Measurements from ENCODE around the gene EPC2.
"Not testable (repeated sequence)": the region's sequence is repeated elsewhere in the genome, so short reads cannot be mapped to it uniquely, and the experiment has no call there.

EPC2 gene

DNA sequence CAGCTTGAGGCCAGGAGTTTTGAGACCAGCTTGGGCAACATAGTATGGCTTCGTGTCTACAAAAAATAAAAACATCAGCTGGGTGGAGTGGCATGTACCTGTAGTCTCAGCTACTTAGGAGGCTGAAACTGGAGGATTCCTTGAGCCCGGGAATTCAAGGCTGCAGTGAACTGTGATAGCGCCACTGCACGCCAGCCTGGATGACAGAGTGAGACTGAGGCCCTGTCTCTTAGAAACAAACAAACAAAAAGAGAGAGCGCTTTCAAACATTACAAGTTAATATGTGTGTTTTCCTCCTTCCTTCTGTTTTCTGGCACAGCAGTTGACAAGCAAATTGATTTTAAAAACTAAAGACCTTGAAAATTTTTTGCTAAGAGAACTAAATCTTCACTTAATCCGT is 9.9 kb downstream of the EPC2 start:
- Histone ChIP-seq H3K4me1 (ENCODE audit: control insufficient read depth in 1 of 2, insufficient read depth in 2 of 2, low read length in 2 of 2) (peaks cover 11 to 45% of the 10 kb centered on the region in 2 donors), H3K27ac (ENCODE audit: low read length) (no peak overlapping the region), H3K4me3 (ENCODE audit: low read depth in 1 of 2, low read length in 2 of 2) (no peak overlapping the region), H3K36me3 (ENCODE audit: control insufficient read depth in 1 of 2, insufficient read depth in 2 of 2, low read length in 2 of 2) (no peaks in the 10 kb centered on the region), H3K27me3 (ENCODE audit: low read depth, low read length) (no peaks in the 10 kb centered on the region), H3K9me3 (ENCODE audit: control insufficient read depth in 1 of 2, low read length in 2 of 2) (no peaks in the 10 kb centered on the region)

DNA sequence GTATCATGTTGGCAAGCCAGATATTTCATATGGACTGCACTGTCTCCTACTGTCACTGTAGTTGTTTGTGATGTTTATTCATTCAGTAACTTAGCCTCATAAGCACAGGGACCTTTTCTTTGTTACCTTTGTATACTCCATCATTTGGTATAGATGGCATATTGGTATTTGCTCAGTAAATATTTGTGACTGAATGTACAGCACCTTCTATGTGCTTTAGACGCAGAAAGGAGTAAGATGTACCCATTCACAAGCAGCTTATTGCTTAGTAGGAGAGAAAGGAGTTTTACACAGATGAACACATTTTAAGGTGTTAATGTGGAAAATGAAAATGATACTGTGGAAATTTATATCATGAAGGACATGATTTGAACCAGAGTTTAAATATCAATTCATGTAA is 12.0 kb downstream of the EPC2 start:
- Histone ChIP-seq H3K27ac (ENCODE audit: low read length) (no peak overlapping the region), H3K9me3 (ENCODE audit: control insufficient read depth in 1 of 2, low read length in 2 of 2) (no peaks in the 10 kb centered on the region), H3K27me3 (ENCODE audit: low read depth, low read length) (no peaks in the 10 kb centered on the region), H3K4me1 (ENCODE audit: control insufficient read depth in 1 of 2, insufficient read depth in 2 of 2, low read length in 2 of 2) (peaks cover 6 to 54% of the 10 kb centered on the region in 2 donors), H3K4me3 (ENCODE audit: low read depth in 1 of 2, low read length in 2 of 2) (no peak overlapping the region), H3K36me3 (ENCODE audit: control insufficient read depth in 1 of 2, insufficient read depth in 2 of 2, low read length in 2 of 2) (no peaks in the 10 kb centered on the region)

DNA sequence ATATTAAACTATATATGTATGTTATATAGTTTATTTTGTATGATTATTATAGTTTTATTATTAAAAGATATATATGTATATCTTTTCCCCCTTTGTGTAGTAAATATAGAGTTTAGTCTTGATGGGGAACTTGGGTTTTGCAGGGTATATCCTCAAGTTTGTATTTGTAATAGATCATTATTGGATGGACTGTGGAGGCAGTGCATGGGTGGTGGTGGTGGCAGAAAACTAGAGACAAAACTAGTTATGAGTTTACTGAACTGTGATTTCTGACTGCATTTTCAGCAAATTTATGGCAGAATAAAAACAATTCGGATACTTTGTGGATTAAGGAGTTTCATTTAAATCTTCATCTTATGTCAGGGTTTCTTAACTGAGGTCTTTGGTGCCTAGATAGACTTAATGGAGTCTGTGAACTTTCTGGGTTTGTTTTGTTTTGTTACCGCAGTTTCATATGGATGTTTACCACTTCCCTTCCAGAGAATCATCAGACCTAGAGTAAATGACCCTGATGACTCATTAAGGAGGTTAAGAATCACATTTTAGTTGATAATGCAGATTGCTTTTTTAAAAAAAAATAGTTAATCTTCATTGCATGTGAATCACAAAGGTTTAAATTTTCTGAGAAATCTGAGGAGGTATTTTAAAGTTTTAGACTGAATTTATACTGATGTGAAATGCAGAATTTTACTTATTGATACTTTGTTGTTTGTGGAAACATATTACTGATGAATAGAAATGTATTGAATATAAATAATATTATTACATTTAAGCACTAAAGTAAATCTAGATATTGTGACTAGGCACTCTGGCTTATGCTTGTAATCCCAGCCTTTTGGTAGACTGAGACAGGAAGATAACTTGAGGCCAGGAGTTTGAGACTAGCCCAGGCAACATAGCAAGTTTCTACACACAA is 14.5 kb downstream of the EPC2 start:
- Histone ChIP-seq H3K27me3 (ENCODE audit: low read depth, low read length) (no peaks in the 10 kb centered on the region), H3K36me3 (ENCODE audit: control insufficient read depth in 1 of 2, insufficient read depth in 2 of 2, low read length in 2 of 2) (no peaks in the 10 kb centered on the region), H3K27ac (ENCODE audit: low read length) (no peak overlapping the region), H3K4me3 (ENCODE audit: low read depth in 1 of 2, low read length in 2 of 2) (no peak overlapping the region), H3K9me3 (ENCODE audit: control insufficient read depth in 1 of 2, low read length in 2 of 2) (no peaks in the 10 kb centered on the region), H3K4me1 (ENCODE audit: control insufficient read depth in 1 of 2, insufficient read depth in 2 of 2, low read length in 2 of 2) (peaks cover 0 to 36% of the 10 kb centered on the region in 2 donors)

DNA sequence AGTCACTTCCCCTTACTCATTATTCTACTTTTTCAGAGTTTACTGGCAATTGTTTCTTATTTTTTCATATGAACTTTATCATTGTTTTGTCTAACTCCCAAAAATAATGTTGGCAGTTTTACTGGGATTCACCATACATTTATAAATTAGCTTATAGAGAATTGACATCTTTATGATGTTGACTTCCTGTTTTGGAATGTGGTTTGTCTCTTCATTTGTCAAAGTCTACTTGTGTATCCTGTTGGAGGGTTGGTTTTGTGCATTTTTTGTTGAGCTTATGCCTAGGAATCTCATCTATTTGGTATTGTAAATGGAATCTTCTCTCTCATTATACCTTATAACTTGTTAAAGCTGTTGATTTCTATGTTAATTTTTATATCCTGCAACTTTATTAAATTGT is 16.4 kb downstream of the EPC2 start:
- Histone ChIP-seq H3K9me3 (ENCODE audit: control insufficient read depth in 1 of 2, low read length in 2 of 2) (no peaks in the 10 kb centered on the region), H3K27me3 (ENCODE audit: low read depth, low read length) (no peaks in the 10 kb centered on the region), H3K4me1 (ENCODE audit: control insufficient read depth in 1 of 2, insufficient read depth in 2 of 2, low read length in 2 of 2) (peaks cover 0 to 33% of the 10 kb centered on the region in 2 donors), H3K4me3 (ENCODE audit: low read depth in 1 of 2, low read length in 2 of 2) (no peak overlapping the region), H3K27ac (ENCODE audit: low read length) (no peak overlapping the region), H3K36me3 (ENCODE audit: control insufficient read depth in 1 of 2, insufficient read depth in 2 of 2, low read length in 2 of 2) (no peaks in the 10 kb centered on the region)

DNA sequence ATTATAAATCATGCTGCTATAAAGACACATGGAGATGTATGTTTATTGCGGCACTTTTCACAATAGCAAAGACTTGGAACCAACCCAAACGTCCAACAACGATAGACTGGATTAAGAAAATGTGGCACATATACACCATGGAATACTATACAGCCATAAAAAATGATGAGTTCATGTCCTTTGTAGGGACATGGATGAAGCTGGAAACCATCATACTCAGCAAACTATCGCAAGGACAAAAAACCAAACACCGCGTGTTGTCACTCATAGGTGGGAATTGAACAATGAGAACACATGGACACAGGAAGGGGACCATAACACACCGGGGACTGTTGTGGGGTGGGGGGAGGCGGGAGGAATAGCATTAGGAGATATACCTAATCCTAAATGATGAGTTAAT is 17.8 kb downstream of the EPC2 start:
- H3K9me3 ChIP-seq (ENCODE audit: control insufficient read depth in 1 of 2, low read length in 2 of 2); H3K4me3 ChIP-seq (ENCODE audit: low read depth in 1 of 2, low read length in 2 of 2); H3K36me3 ChIP-seq (ENCODE audit: control insufficient read depth in 1 of 2, insufficient read depth in 2 of 2, low read length in 2 of 2); H3K27me3 ChIP-seq (ENCODE audit: low read depth, low read length); H3K27ac ChIP-seq (ENCODE audit: low read length): not testable (repeated sequence)
- H3K4me1 ChIP-seq (ENCODE audit: control insufficient read depth in 1 of 2, insufficient read depth in 2 of 2, low read length in 2 of 2) = peaks cover 5 to 34% of the 10 kb centered on the region in 2 donors

DNA sequence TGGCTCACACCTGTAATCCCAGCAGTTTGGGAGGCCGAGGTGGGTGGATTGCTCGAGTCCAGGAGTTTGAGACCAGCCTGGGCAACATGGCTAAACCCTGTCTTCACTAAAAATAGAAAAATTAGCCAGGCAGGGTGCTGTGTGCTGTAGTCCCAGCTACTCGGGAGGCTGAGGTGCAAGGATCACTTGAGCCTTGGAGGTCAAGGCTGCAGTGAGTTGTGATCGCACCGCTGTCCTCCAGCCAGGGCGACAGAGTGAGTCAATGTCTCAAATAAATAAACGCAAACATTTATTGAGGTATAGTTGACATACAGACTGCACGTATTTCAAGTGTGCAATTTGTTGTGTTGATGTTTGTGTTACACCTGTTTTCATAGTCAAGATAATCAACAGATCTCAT is 19.7 kb downstream of the EPC2 start:
- Histone ChIP-seq H3K4me1 (ENCODE audit: control insufficient read depth in 1 of 2, insufficient read depth in 2 of 2, low read length in 2 of 2) (peaks cover 5 to 22% of the 10 kb centered on the region in 2 donors), H3K4me3 (ENCODE audit: low read depth in 1 of 2, low read length in 2 of 2) (no peak overlapping the region), H3K27ac (ENCODE audit: low read length) (no peak overlapping the region), H3K27me3 (ENCODE audit: low read depth, low read length) (no peaks in the 10 kb centered on the region), H3K9me3 (ENCODE audit: control insufficient read depth in 1 of 2, low read length in 2 of 2) (no peaks in the 10 kb centered on the region), H3K36me3 (ENCODE audit: control insufficient read depth in 1 of 2, insufficient read depth in 2 of 2, low read length in 2 of 2) (no peaks in the 10 kb centered on the region)

DNA sequence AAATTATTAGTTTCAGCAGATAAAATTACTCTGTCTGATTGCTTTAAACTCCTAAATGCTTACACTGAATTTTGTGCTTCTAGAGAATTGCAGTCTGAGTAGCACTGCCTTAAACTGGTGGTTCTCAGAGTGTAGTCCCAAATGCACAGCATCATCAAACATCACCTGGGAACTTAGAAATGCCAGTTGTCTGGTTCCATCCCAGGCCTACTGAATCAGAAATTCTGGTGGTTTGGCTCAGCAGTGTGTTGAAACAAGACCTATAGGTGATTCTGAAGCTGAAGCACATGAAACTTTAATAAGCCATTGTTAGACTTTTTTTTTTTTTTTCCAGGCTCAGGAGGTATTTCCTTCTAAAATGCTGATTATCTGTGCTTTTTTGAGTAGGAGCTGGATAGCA is 22.0 kb downstream of the EPC2 start:
- H3K27ac ChIP-seq (ENCODE audit: low read length) = no peak overlapping the region
- peaks cover 5 to 15% of the 10 kb centered on the region in 2 donors for H3K4me1 ChIP-seq (ENCODE audit: control insufficient read depth in 1 of 2, insufficient read depth in 2 of 2, low read length in 2 of 2)
- no peaks in the 10 kb centered on the region for H3K27me3 ChIP-seq (ENCODE audit: low read depth, low read length)
- no peak overlapping the region for H3K4me3 ChIP-seq (ENCODE audit: low read depth in 1 of 2, low read length in 2 of 2)
- H3K36me3 ChIP-seq (ENCODE audit: control insufficient read depth in 1 of 2, insufficient read depth in 2 of 2, low read length in 2 of 2) = no peaks in the 10 kb centered on the region
- no peaks in the 10 kb centered on the region for H3K9me3 ChIP-seq (ENCODE audit: control insufficient read depth in 1 of 2, low read length in 2 of 2)

DNA sequence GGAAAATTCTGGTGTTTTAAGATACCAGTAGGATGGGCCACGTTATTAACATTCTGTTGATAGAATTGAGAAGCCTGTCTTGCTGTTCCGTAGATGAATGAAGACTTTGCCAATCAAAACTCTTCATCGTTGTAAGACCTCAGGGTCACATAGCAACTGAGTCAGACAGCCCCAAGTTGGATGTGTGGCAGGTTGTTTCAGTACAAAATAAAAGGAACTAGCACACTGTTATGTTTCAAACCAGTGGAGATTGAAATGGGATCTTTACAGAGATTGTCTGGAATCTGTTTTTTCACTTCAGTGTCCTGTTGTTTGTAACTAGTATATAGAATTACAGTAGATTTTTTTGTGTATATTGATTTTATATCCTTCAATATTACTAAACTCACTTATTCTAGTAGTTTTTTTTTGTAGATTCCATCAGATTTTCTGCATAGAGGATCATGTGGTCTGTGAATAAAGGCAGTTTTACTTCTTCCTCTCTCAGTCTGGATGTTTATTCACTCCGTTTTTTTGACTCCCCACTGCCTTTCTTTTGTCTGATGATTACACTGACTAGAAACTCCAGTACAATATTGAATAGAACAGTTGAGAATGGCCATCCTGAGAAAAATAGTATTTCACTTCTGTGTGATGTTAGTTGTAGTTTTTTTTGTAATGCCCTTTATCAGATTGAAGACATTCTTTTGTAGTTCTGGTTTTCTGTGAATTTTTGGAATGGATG is 22.7 kb downstream of the EPC2 start:
- peaks cover 5 to 15% of the 10 kb centered on the region in 2 donors for H3K4me1 ChIP-seq (ENCODE audit: control insufficient read depth in 1 of 2, insufficient read depth in 2 of 2, low read length in 2 of 2)
- no peaks in the 10 kb centered on the region for H3K36me3 ChIP-seq (ENCODE audit: control insufficient read depth in 1 of 2, insufficient read depth in 2 of 2, low read length in 2 of 2)
- H3K27ac ChIP-seq (ENCODE audit: low read length) = no peak overlapping the region
- H3K27me3 ChIP-seq (ENCODE audit: low read depth, low read length) = no peaks in the 10 kb centered on the region
- H3K4me3 ChIP-seq (ENCODE audit: low read depth in 1 of 2, low read length in 2 of 2) = no peak overlapping the region
- no peaks in the 10 kb centered on the region for H3K9me3 ChIP-seq (ENCODE audit: control insufficient read depth in 1 of 2, low read length in 2 of 2)

DNA sequence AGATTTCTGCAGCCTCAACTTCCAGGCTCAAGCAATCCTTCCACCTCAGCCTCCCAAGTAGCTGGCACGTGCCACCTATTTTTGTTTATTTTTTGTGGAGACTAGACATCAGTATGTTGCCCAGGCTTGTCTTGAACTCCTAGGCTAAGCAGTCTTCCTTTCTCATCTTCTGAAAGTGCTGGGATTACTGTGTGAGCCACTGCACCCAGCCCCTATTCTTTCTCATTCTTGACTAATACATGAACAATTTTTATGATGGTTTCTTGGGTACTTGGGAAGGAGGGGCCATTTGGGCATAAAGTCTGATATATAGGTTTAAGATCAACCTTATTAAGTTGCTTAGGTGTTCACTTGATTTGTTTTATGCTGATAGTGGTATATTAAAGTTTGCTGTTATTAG is 26.2 kb downstream of the EPC2 start:
- no peaks in the 10 kb centered on the region for H3K27me3 ChIP-seq (ENCODE audit: low read depth, low read length)
- H3K27ac ChIP-seq (ENCODE audit: low read length) = no peak overlapping the region
- H3K4me1 ChIP-seq (ENCODE audit: control insufficient read depth in 1 of 2, insufficient read depth in 2 of 2, low read length in 2 of 2) = peaks cover 5 to 27% of the 10 kb centered on the region in 2 donors
- H3K36me3 ChIP-seq (ENCODE audit: control insufficient read depth in 1 of 2, insufficient read depth in 2 of 2, low read length in 2 of 2) = no peaks in the 10 kb centered on the region
- H3K9me3 ChIP-seq (ENCODE audit: control insufficient read depth in 1 of 2, low read length in 2 of 2) = no peaks in the 10 kb centered on the region
- H3K4me3 ChIP-seq (ENCODE audit: low read depth in 1 of 2, low read length in 2 of 2) = no peak overlapping the region

DNA sequence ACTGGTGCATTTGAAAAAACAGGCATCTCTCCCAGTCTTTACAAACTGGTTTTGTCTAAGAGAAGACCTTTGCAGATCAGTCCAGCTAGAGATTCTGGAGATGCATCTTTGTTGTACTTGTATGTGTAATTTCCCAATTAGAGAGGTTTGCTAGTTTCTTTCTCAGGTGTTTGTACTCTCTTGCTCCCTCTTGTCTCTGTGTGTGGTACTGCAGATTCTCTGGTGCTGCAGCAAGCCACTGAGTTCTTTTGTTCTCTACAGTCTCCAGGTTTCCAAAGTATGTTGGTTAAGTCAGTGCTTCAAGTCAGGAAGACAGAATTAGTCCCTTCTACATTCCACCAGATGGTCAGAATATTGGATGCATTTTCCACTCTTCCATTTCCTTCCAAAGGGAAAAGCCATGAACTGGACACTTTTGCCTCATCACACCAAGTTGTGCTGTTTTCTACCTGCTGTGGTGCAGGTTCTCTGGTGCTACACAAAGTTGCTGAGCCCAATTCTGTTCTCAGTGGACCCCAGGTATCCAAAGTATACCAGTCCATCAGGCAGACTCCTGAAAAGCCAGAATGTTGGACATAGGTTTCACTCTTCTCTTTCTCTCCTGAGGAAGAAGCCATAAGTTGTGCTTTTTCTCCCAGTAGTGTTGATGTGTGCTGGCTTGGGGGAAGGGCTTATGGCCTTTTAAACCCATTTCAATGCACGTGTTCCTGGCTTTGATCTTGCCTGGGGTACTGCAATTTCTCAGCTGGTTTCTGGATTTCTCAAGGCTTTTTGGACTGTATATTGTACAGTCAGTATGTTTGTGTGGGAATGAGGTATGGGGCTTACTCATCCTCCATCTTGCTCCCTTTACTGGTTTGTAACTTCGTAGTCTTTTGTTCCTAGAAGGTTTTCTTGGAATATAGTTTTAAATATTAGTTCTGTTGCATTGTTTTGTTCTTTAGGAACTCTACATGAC is 29.8 kb downstream of the EPC2 start:
- Histone ChIP-seq H3K27me3 (ENCODE audit: low read depth, low read length) (no peaks in the 10 kb centered on the region), H3K4me3 (ENCODE audit: low read depth in 1 of 2, low read length in 2 of 2) (no peak overlapping the region), H3K9me3 (ENCODE audit: control insufficient read depth in 1 of 2, low read length in 2 of 2) (no peaks in the 10 kb centered on the region), H3K27ac (ENCODE audit: low read length) (no peak overlapping the region), H3K4me1 (ENCODE audit: control insufficient read depth in 1 of 2, insufficient read depth in 2 of 2, low read length in 2 of 2) (peaks cover 0 to 23% of the 10 kb centered on the region in 2 donors), H3K36me3 (ENCODE audit: control insufficient read depth in 1 of 2, insufficient read depth in 2 of 2, low read length in 2 of 2) (no peaks in the 10 kb centered on the region)

DNA sequence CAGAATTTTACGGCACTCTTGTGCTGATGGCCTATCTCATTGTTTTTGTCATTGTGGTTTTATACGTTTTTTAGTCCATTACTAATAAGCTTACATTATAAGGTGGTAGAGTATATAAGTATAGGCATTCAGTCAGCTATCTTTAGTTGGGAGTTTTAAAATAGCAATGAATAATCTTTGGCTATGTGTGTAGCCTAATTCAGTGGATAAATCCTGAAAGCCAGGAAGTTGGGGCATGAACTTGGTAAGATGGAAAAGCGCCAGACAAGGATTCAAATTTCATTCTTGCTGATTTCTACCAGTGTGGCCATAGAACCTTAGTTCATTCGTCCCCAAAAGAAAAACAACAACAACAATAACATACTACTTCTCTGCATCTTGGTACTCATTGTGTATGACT is 31.2 kb downstream of the EPC2 start:
- H3K4me3 ChIP-seq (ENCODE audit: low read depth in 1 of 2, low read length in 2 of 2) = no peak overlapping the region
- H3K27ac ChIP-seq (ENCODE audit: low read length) = no peak overlapping the region
- peaks cover 4 to 29% of the 10 kb centered on the region in 2 donors for H3K4me1 ChIP-seq (ENCODE audit: control insufficient read depth in 1 of 2, insufficient read depth in 2 of 2, low read length in 2 of 2)
- H3K9me3 ChIP-seq (ENCODE audit: control insufficient read depth in 1 of 2, low read length in 2 of 2) = no peaks in the 10 kb centered on the region
- no peaks in the 10 kb centered on the region for H3K36me3 ChIP-seq (ENCODE audit: control insufficient read depth in 1 of 2, insufficient read depth in 2 of 2, low read length in 2 of 2)
- no peaks in the 10 kb centered on the region for H3K27me3 ChIP-seq (ENCODE audit: low read depth, low read length)

All from muscle layer of duodenum (tissue), 2 donors.